SK-N-SH (cell line): ENCODE results near the gene CACUL1. TPM values are rescaled to one million over a fixed set of nuclear protein-coding genes. Genes with fewer than 3 reads are reported as not detected.

ENCODE experiments used
- CTCF ChIA-PET: fragments of 300-600, 350-600 bp; formaldehyde crosslinking; extraction: SDS; loops from one replicate; lab custom pipeline; 2021; lab: Yijun Ruan, JAX
- POLR2A ChIA-PET: fragments of 350-600 bp; sonication (Branson Sonifier 250); formaldehyde crosslinking; extraction: SDS; loops from one replicate; lab custom pipeline; 2020; ENCODE audit warnings: antibody characterized with exemption, inconsistent platforms; lab: Yijun Ruan, JAX
- DNase-seq: peaks from one replicate; pipeline ENCODE4 v3.0.0; 2012
- H2AFZ ChIP-seq: fragments of 200-600 bp; sonication (generic); 2 replicates; pipeline ENCODE4 v1.8.1; 2016; ENCODE audit warnings: antibody characterized with exemption, mild to moderate bottlenecking, low read depth
- H3F3A ChIP-seq: fragments of 200-600 bp; sonication (generic); replicated peaks from 2 replicates; pipeline ENCODE3; 2016; ENCODE audit warnings: antibody characterized with exemption, mild to moderate bottlenecking; ENCODE audit not compliant: insufficient read depth
- H3K27ac ChIP-seq, 2 experiments: fragments of 200-500 bp in 1 of 2; fragments of 200-600 bp in 1 of 2; sonication (Bioruptor generic) in 1 of 2; sonication (generic), shearing (Covaris generic) in 1 of 2; 2 replicates each; pipeline versions ENCODE4 v1.5.1 to v1.6.1; 2014 to 2016; ENCODE audit warnings: low read depth in 2 of 2, inconsistent platforms in 1 of 2, low read length in 1 of 2, mild to moderate bottlenecking in 1 of 2, mixed read lengths in 1 of 2
- H3K27me3 ChIP-seq: fragments of 200-600 bp; sonication (generic), shearing (Covaris generic); 2 replicates; pipeline ENCODE4 v1.6.1; 2016; ENCODE audit warnings: mixed run types; ENCODE audit not compliant: insufficient read depth
- H3K36me3 ChIP-seq, 2 experiments: fragments of 200-500 bp in 1 of 2; fragments of 200-600 bp in 1 of 2; sonication (Bioruptor generic) in 1 of 2; sonication (generic) in 1 of 2; replicated peaks in 1 of 2; 2 replicates each; pipeline versions ENCODE3 to v1.5.1; 2014 to 2016; ENCODE audit warnings: low read length in 1 of 2, mild to moderate bottlenecking in 1 of 2; ENCODE audit not compliant: insufficient read depth in 2 of 2, control insufficient read depth in 1 of 2
- H3K4me1 ChIP-seq, 2 experiments: fragments of 200-500 bp in 1 of 2; fragments of 200-600 bp in 1 of 2; sonication (Bioruptor generic) in 1 of 2; sonication (generic), shearing (Covaris generic) in 1 of 2; 2 replicates each; pipeline versions ENCODE4 v1.5.1 to v1.6.1; 2014 to 2016; ENCODE audit warnings: low read depth in 1 of 2, low read length in 1 of 2, mixed run types in 1 of 2; ENCODE audit not compliant: insufficient read depth in 2 of 2, control insufficient read depth in 1 of 2
- H3K4me2 ChIP-seq: fragments of 200-600 bp; sonication (generic), shearing (Covaris generic); 2 replicates; pipeline ENCODE4 v1.6.1; 2017; ENCODE audit warnings: mixed run types
- H3K4me3 ChIP-seq, 2 experiments: fragments of 200-500 bp in 1 of 2; fragments of 200-600 bp in 1 of 2; sonication (Bioruptor generic) in 1 of 2; sonication (generic), shearing (Covaris generic) in 1 of 2; 2 replicates each; pipeline versions ENCODE4 v1.5.1 to v1.8.1; 2014 to 2016; ENCODE audit warnings: low read depth in 2 of 2, inconsistent platforms in 1 of 2, low read length in 1 of 2, mild to moderate bottlenecking in 1 of 2, mixed read lengths in 1 of 2, moderate library complexity in 1 of 2
- H3K79me2 ChIP-seq: fragments of 200-600 bp; sonication (generic); 2 replicates; pipeline ENCODE4 v1.8.1; 2017; ENCODE audit warnings: mild to moderate bottlenecking; ENCODE audit not compliant: insufficient read depth
- H3K9ac ChIP-seq: fragments of 200-600 bp; sonication (generic); 2 replicates; pipeline ENCODE4 v1.6.1; 2017; ENCODE audit warnings: mixed run types
- H3K9me2 ChIP-seq: fragments of 200-600 bp; sonication (generic); 2 replicates; pipeline ENCODE4 v1.6.1; 2017; ENCODE audit warnings: mixed run types
- H3K9me3 ChIP-seq: fragments of 200-600 bp; sonication (generic); 2 replicates; pipeline ENCODE4 v1.6.1; 2017; ENCODE audit warnings: mixed run types, mild to moderate bottlenecking, moderate library complexity
- H4K20me1 ChIP-seq: fragments of 200-600 bp; sonication (generic); 2 replicates; pipeline ENCODE4 v1.6.1; 2017; ENCODE audit warnings: mild to moderate bottlenecking, mixed run types; ENCODE audit not compliant: insufficient read depth
- CHD2 ChIP-seq: fragments of 150-350 bp; IDR thresholded peaks from 2 replicates; pipeline ENCODE4 v1.6.1; 2018; ENCODE audit warnings: low read length; ENCODE audit not compliant: partially characterized antibody
- CTCF ChIP-seq: fragments of 200-600 bp; sonication (generic); IDR thresholded peaks from 2 replicates; pipeline ENCODE4 v1.6.1; 2017; ENCODE audit warnings: antibody characterized with exemption, mild to moderate bottlenecking, moderate library complexity
- FOSL2 ChIP-seq: IDR thresholded peaks from 2 replicates; pipeline ENCODE4 v1.4.0; 2012; ENCODE audit warnings: low read depth, mild to moderate bottlenecking, moderate library complexity, borderline replicate concordance
- GABPA ChIP-seq: IDR thresholded peaks from 2 replicates; pipeline ENCODE4 v1.4.0; 2012; ENCODE audit warnings: low read depth, mild to moderate bottlenecking
- JUND ChIP-seq: IDR thresholded peaks from 2 replicates; pipeline ENCODE4 v1.4.0; 2012
- MXI1 ChIP-seq: IDR thresholded peaks from 2 replicates; pipeline ENCODE4 v1.6.1; 2012; ENCODE audit warnings: mild to moderate bottlenecking, low read depth, low read length, improper control_type of control experiment
- PBX3 ChIP-seq: IDR thresholded peaks from 2 replicates; pipeline ENCODE4; 2012
- RFX5 ChIP-seq: IDR thresholded peaks from 2 replicates; pipeline ENCODE4 v1.6.1; 2012; ENCODE audit warnings: mild to moderate bottlenecking, improper control_type of control experiment, low read length
- RXRA ChIP-seq: IDR thresholded peaks from 2 replicates; pipeline ENCODE4 v1.4.0; 2012; ENCODE audit warnings: low read depth, mild to moderate bottlenecking, borderline replicate concordance
- SMC3 ChIP-seq: IDR thresholded peaks from 2 replicates; pipeline ENCODE4 v1.6.1; 2012; ENCODE audit warnings: low read depth, low read length, improper control_type of control experiment
- YY1 ChIP-seq: IDR thresholded peaks from 2 replicates; pipeline ENCODE4 v1.4.0; 2012; ENCODE audit warnings: low read depth, mild to moderate bottlenecking
- WGBS: methylation state at CpG from one replicate; pipeline ENCODE4 v1.1.6; 2017; ENCODE audit warnings: low lambda C conversion rate; 5-methylcytosine and 5-hydroxymethylcytosine counted together
- polyA plus RNA-seq, 3 experiments: library from polyadenylated mRNA; depleted of rRNA; stranded (reverse); fragments of >200 nt; gene quantifications; 2 replicates each; pipeline ENCODE4 v1.2.3, GENCODE V29; 2012
- TF ChIP-seq, protein P1 (sequence below): fragments of 150-350 bp; IDR thresholded peaks from 2 replicates; pipeline ENCODE4 v1.6.1; 2016; ENCODE audit warnings: mild to moderate bottlenecking, low read depth, low read length
- TF ChIP-seq, protein P2 (sequence below): IDR thresholded peaks from 2 replicates; pipeline ENCODE4 v1.4.0; 2012; ENCODE audit warnings: low read depth, borderline replicate concordance
- TF ChIP-seq, protein P3 (sequence below): IDR thresholded peaks from 2 replicates; pipeline ENCODE4 v1.4.0; 2012; ENCODE audit warnings: low read depth, borderline replicate concordance

Gene CACUL1
- polyA plus RNA-seq, 1 of the 3 experiments (the other 2 are of a cell fraction) = 2.6 TPM

DNA sequence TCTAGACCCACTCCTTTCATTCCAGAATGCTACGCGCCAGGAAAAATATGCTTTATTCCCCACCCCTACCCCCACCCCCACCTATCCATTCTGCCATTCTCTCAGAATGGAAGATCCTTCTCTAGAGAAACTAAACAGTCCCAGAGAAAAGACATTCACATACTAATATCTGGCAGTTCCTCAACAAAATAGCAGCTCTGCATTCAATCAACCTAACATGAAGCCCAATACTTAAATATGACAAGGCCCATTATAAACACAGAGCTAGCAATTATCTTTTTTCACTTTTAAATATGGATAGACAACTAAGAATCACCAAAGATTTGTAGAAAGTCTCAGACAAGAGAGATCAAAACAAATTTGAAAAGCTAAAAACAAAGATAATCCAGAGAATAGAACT, 16.4 kb downstream of the CACUL1 start:
- no peaks in the 10 kb centered on the region for H3K9me2 ChIP-seq
- TF ChIP-seq SMC3 (no peak), RXRA (no peak), FOSL2 (no peak), CHD2 (no peak), RFX5 (no peak), PBX3 (no peak), GABPA (no peak), CTCF (no peak), JUND (no peak), MXI1 (no peak), YY1 (no peak)
- TF ChIP-seq, protein P1, sequence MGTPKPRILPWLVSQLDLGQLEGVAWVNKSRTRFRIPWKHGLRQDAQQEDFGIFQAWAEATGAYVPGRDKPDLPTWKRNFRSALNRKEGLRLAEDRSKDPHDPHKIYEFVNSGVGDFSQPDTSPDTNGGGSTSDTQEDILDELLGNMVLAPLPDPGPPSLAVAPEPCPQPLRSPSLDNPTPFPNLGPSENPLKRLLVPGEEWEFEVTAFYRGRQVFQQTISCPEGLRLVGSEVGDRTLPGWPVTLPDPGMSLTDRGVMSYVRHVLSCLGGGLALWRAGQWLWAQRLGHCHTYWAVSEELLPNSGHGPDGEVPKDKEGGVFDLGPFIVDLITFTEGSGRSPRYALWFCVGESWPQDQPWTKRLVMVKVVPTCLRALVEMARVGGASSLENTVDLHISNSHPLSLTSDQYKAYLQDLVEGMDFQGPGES = no peak
- TF ChIP-seq, protein P2, sequence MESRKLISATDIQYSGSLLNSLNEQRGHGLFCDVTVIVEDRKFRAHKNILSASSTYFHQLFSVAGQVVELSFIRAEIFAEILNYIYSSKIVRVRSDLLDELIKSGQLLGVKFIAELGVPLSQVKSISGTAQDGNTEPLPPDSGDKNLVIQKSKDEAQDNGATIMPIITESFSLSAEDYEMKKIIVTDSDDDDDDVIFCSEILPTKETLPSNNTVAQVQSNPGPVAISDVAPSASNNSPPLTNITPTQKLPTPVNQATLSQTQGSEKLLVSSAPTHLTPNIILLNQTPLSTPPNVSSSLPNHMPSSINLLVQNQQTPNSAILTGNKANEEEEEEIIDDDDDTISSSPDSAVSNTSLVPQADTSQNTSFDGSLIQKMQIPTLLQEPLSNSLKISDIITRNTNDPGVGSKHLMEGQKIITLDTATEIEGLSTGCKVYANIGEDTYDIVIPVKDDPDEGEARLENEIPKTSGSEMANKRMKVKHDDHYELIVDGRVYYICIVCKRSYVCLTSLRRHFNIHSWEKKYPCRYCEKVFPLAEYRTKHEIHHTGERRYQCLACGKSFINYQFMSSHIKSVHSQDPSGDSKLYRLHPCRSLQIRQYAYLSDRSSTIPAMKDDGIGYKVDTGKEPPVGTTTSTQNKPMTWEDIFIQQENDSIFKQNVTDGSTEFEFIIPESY = no peak
- TF ChIP-seq, protein P3, sequence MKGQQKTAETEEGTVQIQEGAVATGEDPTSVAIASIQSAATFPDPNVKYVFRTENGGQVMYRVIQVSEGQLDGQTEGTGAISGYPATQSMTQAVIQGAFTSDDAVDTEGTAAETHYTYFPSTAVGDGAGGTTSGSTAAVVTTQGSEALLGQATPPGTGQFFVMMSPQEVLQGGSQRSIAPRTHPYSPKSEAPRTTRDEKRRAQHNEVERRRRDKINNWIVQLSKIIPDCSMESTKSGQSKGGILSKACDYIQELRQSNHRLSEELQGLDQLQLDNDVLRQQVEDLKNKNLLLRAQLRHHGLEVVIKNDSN = no peak
- TF ChIP-seq, all 33 proteins: peak for 0
- Histone ChIP-seq H4K20me1 (peaks cover 82% of the 10 kb centered on the region), H3K36me3 (no peaks in the 10 kb centered on the region), H3K9me3 (no peaks in the 10 kb centered on the region), H3K4me2 (no peak overlapping the region), H3K27ac (no peak overlapping the region), H3K79me2 (peaks cover 98% of the 10 kb centered on the region), H3K4me3 (no peak overlapping the region), H3F3A (peaks cover 7% of the 10 kb centered on the region), H3K27me3 (no peaks in the 10 kb centered on the region), H3K9ac (no peak overlapping the region), H3K4me1 (peaks cover 14% of the 10 kb centered on the region in 2 experiments; a peak in 3 of 4 replicates), H2AFZ (no peak overlapping the region)
- POLR2A ChIA-PET = interaction anchor here (1.3 kb wide), 1 partner anchor 16 kb away, joined by 4 read pairs; no protein-coding TSS in a partner anchor
- no peak for DNase-seq
- CTCF ChIA-PET = interaction anchor here (0.5 to 1.4 kb wide), 3 partner anchors 15 to 161 kb away, joined by 3 to 5 read pairs (median 3); no protein-coding TSS in a partner anchor
- WGBS = 78% methylated on average over 2 of the region's 2 CpGs
